Mucosa of descending colon (tissue), 3 donors: ENCODE data around the gene GRM1. TPM values are rescaled to one million over a fixed set of nuclear protein-coding genes. Genes with fewer than 3 reads are reported as not detected.

Source experiments
- ATAC-seq: fragments of 200-7000 bp; cut with Tn5 transposase; one replicate; pipeline ENCODE4 v1.9.1; 2020; ENCODE audit warnings: mild to moderate bottlenecking, moderate library complexity
- DNase-seq, 3 donors: peaks; one replicate each; pipeline ENCODE4 v3.0.0-alpha.2; 2020
- H3K36me3 ChIP-seq: fragments of 200-600 bp; one replicate; pipeline ENCODE4 v1.8.0; 2021; ENCODE audit warnings: low read depth, mild to moderate bottlenecking
- H3K4me1 ChIP-seq: fragments of 200-600 bp; one replicate; pipeline ENCODE4 v1.8.0; 2021; ENCODE audit warnings: low read depth, mild to moderate bottlenecking
- H3K4me3 ChIP-seq: fragments of 200-600 bp; one replicate; pipeline ENCODE4 v1.8.0; 2021; ENCODE audit warnings: mild to moderate bottlenecking
- H3K9me3 ChIP-seq: fragments of 200-600 bp; one replicate; pipeline ENCODE4 v1.8.0; 2021; ENCODE audit warnings: mild to moderate bottlenecking
- CTCF ChIP-seq: fragments of 200-600 bp; IDR thresholded peaks from one replicate; pipeline ENCODE4 v1.8.0; 2022; ENCODE audit warnings: antibody characterized with exemption, mild to moderate bottlenecking
- intact Hi-C, 2 donors: fragments of 100-400 bp; cut with DNase I in 1 of 2; cut with micrococcal nuclease in 1 of 2; formaldehyde crosslinking; loops; one replicate each; pipeline versions ENCODE4 v1.11.0 to v1.11.1; 2022; cut with DNase I, micrococcal nuclease
- total RNA-seq, 3 donors: library from RNA; stranded (reverse); fragmentation: NEBNext Ultra II Directional in 2 of 3; extraction: Animal tissue kit (Norgen Biotek cat#: 25700) in 2 of 3; gene quantifications; one replicate each; pipeline versions ENCODE4 v1.2.1 to v1.2.4, GENCODE V29; 2021 to 2023
- donor health status: DM: no; HTN: no; CAD: no; lungs with moderate emphysema.
- donor health status: DM: no; HTN: no; CAD: no.
- donor health status: DM: no; HTN: yes; CAD: no.

GRM1 gene
- total RNA-seq, 3 donors from 2014 or later, result 0.13 TPM; not detected in 2

- H3K4me3 ChIP-seq, result no peak overlapping the region
- no peaks in the 10 kb centered on the region for H3K9me3 ChIP-seq
- no peaks in the 10 kb centered on the region for H3K4me1 ChIP-seq
- no peaks in the 10 kb centered on the region for H3K36me3 ChIP-seq
- ATAC-seq (no peak), DNase-seq (no peak)
- intact Hi-C loops, result no loop called here
- TF ChIP-seq CTCF, result no peak
These were observed 106.3 kb downstream of the GRM1 start for GRCh38 chr6:146135167-146135566.

- H3K36me3 ChIP-seq, result no peaks in the 10 kb centered on the region
- no peak for DNase-seq
- H3K9me3 ChIP-seq, result no peaks in the 10 kb centered on the region
- intact Hi-C loops, result no loop called here
- no peak overlapping the region for H3K4me3 ChIP-seq
- H3K4me1 ChIP-seq, result no peaks in the 10 kb centered on the region
- no peak for ATAC-seq
- TF ChIP-seq CTCF, result no peak
These were observed 118.0 kb downstream of the GRM1 start for GRCh38 chr6:146146836-146147235.

GRCh38 chr6:146149770-146150169 is 120.9 kb downstream of the GRM1 start:
- DNase-seq, result no peak
- H3K4me3 ChIP-seq, result no peak overlapping the region
- TF ChIP-seq CTCF, result no peak
- no peak for ATAC-seq
- intact Hi-C loops, result no loop called here
- no peaks in the 10 kb centered on the region for H3K4me1 ChIP-seq
- no peaks in the 10 kb centered on the region for H3K9me3 ChIP-seq
- no peaks in the 10 kb centered on the region for H3K36me3 ChIP-seq

GRCh38 chr6:146153040-146153758 is 124.3 kb downstream of the GRM1 start:
- intact Hi-C loops, result no loop called here
- H3K9me3 ChIP-seq, result no peaks in the 10 kb centered on the region
- DNase-seq, result no peak
- H3K36me3 ChIP-seq, result no peaks in the 10 kb centered on the region
- no peaks in the 10 kb centered on the region for H3K4me1 ChIP-seq
- no peak for ATAC-seq
- TF ChIP-seq CTCF, result no peak
- no peak overlapping the region for H3K4me3 ChIP-seq

- Histone ChIP-seq H3K9me3 (no peaks in the 10 kb centered on the region), H3K4me3 (no peak overlapping the region), H3K36me3 (no peaks in the 10 kb centered on the region), H3K4me1 (no peaks in the 10 kb centered on the region)
- TF ChIP-seq CTCF, result no peak
- ATAC-seq (no peak), DNase-seq (peak in 1 of 3 donors; percentile 1)
- intact Hi-C loops, result no loop called here
These were observed 125.3 kb downstream of the GRM1 start for GRCh38 chr6:146154197-146154596.

GRCh38 chr6:146161664-146162063 is 132.8 kb downstream of the GRM1 start:
- Histone ChIP-seq H3K36me3 (no peaks in the 10 kb centered on the region), H3K9me3 (no peaks in the 10 kb centered on the region), H3K4me1 (no peaks in the 10 kb centered on the region), H3K4me3 (no peak overlapping the region)
- DNase-seq (no peak), ATAC-seq (no peak)
- no peak for TF ChIP-seq CTCF
- intact Hi-C loops, result no loop called here
